GM19238 (cell line): ENCODE results near the gene KLK13.

ENCODE experiments used
- DNase-seq: peaks from one replicate; pipeline ENCODE4 v3.0.0; 2011; ENCODE audit warnings: low spot score; ENCODE audit not compliant: insufficient read length

KLK13 gene

GRCh38 chr19:51020988-51021651 is 43.8 kb downstream of the KLK13 start:
- DNase-seq: no peak

- DNase-seq: no peak
Measured at GRCh38 chr19:51019544-51019925, 45.4 kb downstream of the KLK13 start, which contains the start of gene KLK10. Gene KLK10 (minus strand): TSS chr19:51019709. CDS start chr19:51019130, 579 bp downstream.

GRCh38 chr19:51018745-51019543 is 45.9 kb downstream of the KLK13 start:
- no peak for DNase-seq

- DNase-seq: no peak
Measured at GRCh38 chr19:51016798-51017683, 47.9 kb downstream of the KLK13 start.

- no peak for DNase-seq
Measured at GRCh38 chr19:51015691-51016267, 49.1 kb downstream of the KLK13 start.

GRCh38 chr19:51014242-51014641 is 50.6 kb downstream of the KLK13 start:
- DNase-seq: no peak

- no peak for DNase-seq
Measured at GRCh38 chr19:51012661-51013190, 52.2 kb downstream of the KLK13 start.

GRCh38 chr19:51010066-51010795 is 54.7 kb downstream of the KLK13 start:
- DNase-seq: no peak

GRCh38 chr19:51009061-51009891 is 55.6 kb downstream of the KLK13 start:
- no peak for DNase-seq

- DNase-seq: no peak
Measured at GRCh38 chr19:51007488-51007887, 57.4 kb downstream of the KLK13 start.

GRCh38 chr19:51006406-51006805 is 58.5 kb downstream of the KLK13 start:
- no peak for DNase-seq
